ENCODE results near the gene STRBP. TPM values are rescaled to one million over a fixed set of nuclear protein-coding genes. Genes with fewer than 3 reads are reported as not detected.

STRBP gene
- total and polyA plus RNA-seq, 8 donors, result 16.5 to 40.4 (median 36.8) TPM

- intact Hi-C loops (cut with DNase I), result no loop called here
- TF ChIP-seq CTCF (IDR thresholded peaks at IDR 0.05), result no peak
- no peaks in the 10 kb centered on the region for H3K9me3 ChIP-seq
- no peaks in the 10 kb centered on the region for H3K4me1 ChIP-seq
- no peaks in the 10 kb centered on the region for H3K27me3 ChIP-seq
- DNase-seq, result no peak
- H3K27ac ChIP-seq, result no peak overlapping the region
- ATAC-seq, result no peak
- no peak overlapping the region for H3K4me3 ChIP-seq
- no peaks in the 10 kb centered on the region for H3K36me3 ChIP-seq
Observed at GRCh38 chr9:123165813-123166212, 102.6 kb downstream of the STRBP start.

- no peak for TF ChIP-seq CTCF (IDR thresholded peaks at IDR 0.05)
- H3K36me3 ChIP-seq, result no peaks in the 10 kb centered on the region
- intact Hi-C loops (cut with DNase I), result no loop called here
- H3K27ac ChIP-seq, result no peak overlapping the region
- DNase-seq, result no peak
- no peak overlapping the region for H3K4me3 ChIP-seq
- no peaks in the 10 kb centered on the region for H3K9me3 ChIP-seq
- no peaks in the 10 kb centered on the region for H3K4me1 ChIP-seq
- ATAC-seq, result no peak
- no peaks in the 10 kb centered on the region for H3K27me3 ChIP-seq
Observed at GRCh38 chr9:123164285-123164684, 104.1 kb downstream of the STRBP start.

- no peak for DNase-seq
- no peak for TF ChIP-seq CTCF (IDR thresholded peaks at IDR 0.05)
- intact Hi-C loops (cut with DNase I), result no loop called here
Observed at GRCh38 chr9:123162791-123163345, 105.5 kb downstream of the STRBP start.

GRCh38 chr9:123162360-123162759, 106.0 kb downstream of the STRBP start:
- no peak for ATAC-seq
- Histone ChIP-seq H3K27me3 (no peaks in the 10 kb centered on the region), H3K9me3 (no peaks in the 10 kb centered on the region), H3K36me3 (no peaks in the 10 kb centered on the region), H3K4me1 (no peaks in the 10 kb centered on the region), H3K27ac (no peak overlapping the region), H3K4me3 (no peak overlapping the region)
- TF ChIP-seq CTCF (IDR thresholded peaks at IDR 0.05), result no peak
- intact Hi-C loops (cut with DNase I), result no loop called here
- DNase-seq, result no peak

More at GRCh38 chr9:123162791-123163345, 105.5 kb downstream of the STRBP start:
- no peaks in the 10 kb centered on the region for H3K4me1 ChIP-seq
- H3K27me3 ChIP-seq, result no peaks in the 10 kb centered on the region
- H3K27ac ChIP-seq, result no peak overlapping the region
- no peaks in the 10 kb centered on the region for H3K36me3 ChIP-seq
- no peak overlapping the region for H3K4me3 ChIP-seq
- no peaks in the 10 kb centered on the region for H3K9me3 ChIP-seq
- no peak for ATAC-seq

- DNase-seq (no peak), ATAC-seq (no peak)
- no peak for TF ChIP-seq CTCF (IDR thresholded peaks at IDR 0.05)
- H3K4me3 ChIP-seq, result no peak overlapping the region
- no peak overlapping the region for H3K27ac ChIP-seq
- H3K9me3 ChIP-seq, result no peaks in the 10 kb centered on the region
- no peaks in the 10 kb centered on the region for H3K27me3 ChIP-seq
- no peaks in the 10 kb centered on the region for H3K4me1 ChIP-seq
- intact Hi-C loops (cut with DNase I), result no loop called here
- no peaks in the 10 kb centered on the region for H3K36me3 ChIP-seq
Observed at GRCh38 chr9:123157221-123157620, 111.2 kb downstream of the STRBP start.
